Tongue (tissue), 2 donors: ENCODE data around the gene PDZD2. TPM values are rescaled to one million over a fixed set of nuclear protein-coding genes. Genes with fewer than 3 reads are reported as not detected.
A peak's percentile ranks its signal among the peaks of the same experiment; 100 is the strongest.
"Not testable (repeated sequence)": the region's sequence is repeated elsewhere in the genome, so short reads cannot be mapped to it uniquely, and the experiment has no call there.

ENCODE experiments used
- DNase-seq: peaks from one replicate; pipeline ENCODE4 v3.0.0-alpha.2; 2015
- total RNA-seq: library from RNA; depleted of rRNA; stranded (reverse); fragments of >200 nt; gene quantifications from one replicate; pipeline ENCODE4 v1.2.3, GENCODE V29; 2014

Gene PDZD2
- total RNA-seq, 1 donor from 2014 or later: 28.6 TPM

DNA sequence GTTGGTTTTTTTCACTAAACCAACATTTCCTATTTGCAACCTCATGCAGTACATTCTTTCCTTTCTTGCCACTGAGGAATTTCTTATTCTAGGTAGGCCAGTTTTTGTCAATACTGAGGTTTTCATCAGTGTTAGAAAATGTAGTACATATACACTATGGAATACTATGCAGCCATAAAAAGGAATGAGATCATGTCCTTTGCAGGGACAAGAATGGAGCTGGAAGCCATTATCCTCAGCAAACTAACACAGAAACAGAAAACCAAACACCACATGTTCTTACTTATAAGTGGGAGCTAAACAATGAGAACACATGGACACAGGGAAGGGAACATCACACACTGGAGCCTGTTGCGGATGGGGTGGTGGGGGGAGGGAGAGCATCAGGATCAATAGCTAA is 441.6 kb downstream of the PDZD2 start:
- DNase-seq: not testable (repeated sequence)

- DNase-seq: no peak
Measured at GRCh38 chr5:32082701-32083100, 443.8 kb downstream of the PDZD2 start.

DNA sequence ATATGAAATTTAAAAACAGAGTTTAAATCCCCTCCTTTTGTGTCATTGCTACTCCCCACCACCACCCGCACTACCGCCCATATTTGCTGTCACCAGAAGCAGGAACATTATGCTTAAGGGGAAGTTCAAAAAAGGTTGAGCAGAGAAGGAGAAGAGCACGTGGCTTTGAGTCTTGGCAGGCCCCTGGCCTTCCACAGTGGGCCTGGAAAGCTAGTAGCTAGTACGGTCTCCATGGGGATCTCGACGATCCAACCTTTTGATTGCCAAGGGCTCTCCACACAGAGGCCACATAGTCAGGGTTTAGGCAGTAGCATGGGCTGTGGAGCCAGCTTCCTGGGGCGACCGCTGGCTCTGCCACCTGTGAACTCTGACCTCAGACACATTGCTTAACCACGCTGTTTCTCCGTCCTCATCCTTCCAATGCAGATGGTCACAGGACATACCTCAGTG is 445.1 kb downstream of the PDZD2 start:
- DNase-seq: no peak

DNA sequence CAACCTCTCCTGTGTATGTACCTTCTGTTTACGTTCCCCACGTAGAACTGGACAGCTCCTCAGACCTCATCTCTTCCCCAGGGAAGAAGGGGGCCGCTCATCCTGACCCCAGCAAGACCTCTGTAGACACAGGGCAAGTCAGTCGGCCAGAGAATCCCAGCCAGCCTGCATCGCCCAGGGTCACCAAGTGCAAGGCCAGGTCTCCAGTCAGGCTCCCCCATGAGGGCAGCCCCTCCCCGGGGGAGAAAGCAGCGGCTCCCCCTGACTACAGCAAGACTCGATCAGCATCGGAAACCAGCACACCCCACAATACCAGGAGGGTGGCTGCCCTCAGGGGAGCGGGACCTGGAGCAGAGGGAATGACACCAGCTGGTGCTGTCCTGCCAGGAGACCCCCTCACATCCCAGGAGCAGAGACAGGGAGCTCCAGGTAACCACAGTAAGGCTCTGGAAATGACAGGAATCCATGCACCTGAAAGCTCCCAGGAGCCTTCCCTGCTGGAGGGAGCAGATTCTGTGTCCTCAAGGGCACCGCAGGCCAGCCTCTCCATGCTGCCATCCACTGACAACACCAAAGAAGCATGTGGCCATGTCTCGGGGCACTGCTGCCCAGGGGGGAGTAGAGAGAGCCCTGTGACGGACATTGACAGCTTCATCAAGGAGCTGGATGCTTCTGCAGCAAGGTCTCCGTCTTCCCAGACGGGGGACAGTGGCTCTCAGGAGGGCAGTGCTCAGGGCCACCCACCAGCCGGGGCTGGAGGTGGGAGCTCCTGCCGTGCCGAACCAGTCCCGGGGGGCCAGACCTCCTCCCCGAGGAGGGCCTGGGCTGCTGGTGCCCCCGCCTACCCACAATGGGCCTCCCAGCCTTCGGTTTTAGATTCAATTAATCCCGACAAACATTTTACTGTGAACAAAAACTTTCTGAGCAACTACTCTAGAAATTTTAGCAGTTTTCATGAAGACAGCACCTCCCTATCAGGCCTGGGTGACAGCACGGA is 448.5 kb downstream of the PDZD2 start:
- no peak for DNase-seq

DNA sequence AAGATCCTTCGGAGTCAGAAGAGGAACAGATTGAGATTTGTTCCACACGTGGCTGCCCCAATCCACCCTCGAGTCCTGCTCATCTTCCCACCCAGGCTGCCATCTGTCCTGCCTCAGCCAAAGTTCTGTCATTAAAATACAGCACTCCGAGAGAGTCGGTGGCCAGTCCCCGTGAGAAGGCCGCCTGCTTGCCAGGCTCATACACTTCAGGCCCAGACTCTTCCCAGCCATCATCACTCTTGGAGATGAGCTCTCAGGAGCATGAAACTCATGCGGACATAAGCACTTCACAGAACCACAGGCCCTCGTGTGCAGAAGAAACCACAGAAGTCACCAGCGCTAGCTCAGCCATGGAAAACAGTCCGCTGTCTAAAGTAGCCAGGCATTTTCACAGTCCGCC is 449.3 kb downstream of the PDZD2 start:
- DNase-seq: no peak

DNA sequence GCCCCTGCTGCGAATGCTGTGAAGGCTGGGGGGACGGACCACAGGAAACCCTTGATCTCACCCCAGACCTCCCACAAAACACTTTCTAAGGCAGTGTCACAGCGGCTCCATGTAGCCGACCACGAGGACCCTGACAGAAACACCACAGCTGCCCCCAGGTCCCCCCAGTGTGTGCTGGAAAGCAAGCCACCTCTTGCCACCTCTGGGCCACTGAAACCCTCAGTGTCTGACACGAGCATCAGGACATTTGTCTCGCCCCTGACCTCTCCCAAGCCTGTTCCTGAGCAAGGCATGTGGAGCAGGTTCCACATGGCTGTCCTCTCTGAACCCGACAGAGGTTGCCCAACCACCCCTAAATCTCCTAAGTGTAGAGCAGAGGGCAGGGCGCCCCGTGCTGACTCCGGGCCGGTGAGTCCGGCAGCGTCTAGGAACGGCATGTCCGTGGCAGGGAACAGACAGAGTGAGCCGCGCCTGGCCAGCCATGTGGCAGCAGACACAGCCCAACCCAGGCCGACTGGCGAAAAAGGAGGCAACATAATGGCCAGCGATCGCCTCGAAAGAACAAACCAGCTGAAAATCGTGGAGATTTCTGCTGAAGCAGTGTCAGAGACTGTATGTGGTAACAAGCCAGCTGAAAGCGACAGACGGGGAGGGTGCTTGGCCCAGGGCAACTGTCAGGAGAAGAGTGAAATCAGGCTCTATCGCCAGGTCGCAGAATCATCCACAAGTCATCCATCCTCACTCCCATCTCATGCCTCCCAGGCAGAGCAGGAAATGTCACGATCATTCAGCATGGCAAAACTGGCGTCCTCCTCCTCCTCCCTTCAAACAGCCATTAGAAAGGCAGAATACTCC is 450.4 kb downstream of the PDZD2 start:
- no peak for DNase-seq

GRCh38 chr5:32090026-32090754 is 451.3 kb downstream of the PDZD2 start:
- no peak for DNase-seq

DNA sequence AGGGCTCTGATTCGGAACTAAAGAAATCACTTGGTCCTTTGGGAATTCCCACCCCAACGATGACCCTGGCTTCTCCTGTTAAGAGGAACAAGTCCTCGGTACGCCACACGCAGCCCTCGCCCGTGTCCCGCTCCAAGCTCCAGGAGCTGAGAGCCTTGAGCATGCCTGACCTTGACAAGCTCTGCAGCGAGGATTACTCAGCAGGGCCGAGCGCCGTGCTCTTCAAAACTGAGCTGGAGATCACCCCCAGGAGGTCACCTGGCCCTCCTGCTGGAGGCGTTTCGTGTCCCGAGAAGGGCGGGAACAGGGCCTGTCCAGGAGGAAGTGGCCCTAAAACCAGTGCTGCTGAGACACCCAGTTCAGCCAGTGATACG is 451.8 kb downstream of the PDZD2 start:
- no peak for DNase-seq

- DNase-seq: peak; percentile 89
Measured at GRCh38 chr5:32092938-32093812, 454.2 kb downstream of the PDZD2 start.

- no peak for DNase-seq
Measured at GRCh38 chr5:32094691-32095090, 455.8 kb downstream of the PDZD2 start.

- DNase-seq: peak; percentile 21
Measured at GRCh38 chr5:32095261-32095671, 456.3 kb downstream of the PDZD2 start.

DNA sequence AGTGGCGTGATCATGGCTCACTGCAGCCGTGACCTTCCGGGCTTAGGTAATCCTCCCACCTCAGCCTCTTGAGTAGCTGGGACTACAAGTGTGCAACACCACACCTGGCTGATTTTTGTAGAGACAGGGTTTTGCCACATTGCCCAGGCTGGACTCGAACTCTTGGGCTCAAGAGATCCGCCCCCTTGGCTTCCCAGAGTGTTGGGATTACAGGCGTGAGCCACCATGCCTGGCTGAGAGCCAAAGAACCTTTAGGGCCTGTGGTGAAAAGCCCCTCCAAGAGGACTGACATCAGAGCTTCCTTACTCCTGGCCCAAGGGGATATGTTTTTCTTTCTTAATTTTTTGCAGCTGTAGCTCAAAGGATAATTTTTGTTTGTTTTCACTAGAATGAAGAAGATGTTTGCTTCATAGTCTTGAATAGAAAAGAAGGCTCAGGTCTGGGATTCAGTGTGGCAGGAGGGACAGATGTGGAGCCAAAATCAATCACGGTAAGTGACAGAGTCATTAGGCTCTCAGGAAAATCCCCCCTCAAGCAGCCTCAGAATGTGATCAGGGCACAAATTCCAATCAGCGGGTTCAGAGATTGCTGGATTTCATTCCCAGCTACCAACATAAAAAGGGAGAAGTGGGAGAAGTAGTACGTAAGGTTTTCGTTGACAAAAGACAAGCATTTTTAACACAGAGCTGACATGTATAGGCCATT is 458.1 kb downstream of the PDZD2 start:
- DNase-seq: peak; percentile 44

DNA sequence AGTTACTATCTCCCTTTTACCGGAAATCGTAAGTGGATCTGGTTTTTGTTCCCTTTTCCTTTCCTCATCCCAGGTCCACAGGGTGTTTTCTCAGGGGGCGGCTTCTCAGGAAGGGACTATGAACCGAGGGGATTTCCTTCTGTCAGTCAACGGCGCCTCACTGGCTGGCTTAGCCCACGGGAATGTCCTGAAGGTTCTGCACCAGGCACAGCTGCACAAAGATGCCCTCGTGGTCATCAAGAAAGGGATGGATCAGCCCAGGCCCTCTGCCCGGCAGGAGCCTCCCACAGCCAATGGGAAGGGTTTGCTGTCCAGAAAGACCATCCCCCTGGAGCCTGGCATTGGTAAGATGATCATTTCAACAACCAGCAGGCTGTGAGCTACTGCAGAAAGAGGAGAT is 459.4 kb downstream of the PDZD2 start:
- peak; percentile 56 for DNase-seq

DNA sequence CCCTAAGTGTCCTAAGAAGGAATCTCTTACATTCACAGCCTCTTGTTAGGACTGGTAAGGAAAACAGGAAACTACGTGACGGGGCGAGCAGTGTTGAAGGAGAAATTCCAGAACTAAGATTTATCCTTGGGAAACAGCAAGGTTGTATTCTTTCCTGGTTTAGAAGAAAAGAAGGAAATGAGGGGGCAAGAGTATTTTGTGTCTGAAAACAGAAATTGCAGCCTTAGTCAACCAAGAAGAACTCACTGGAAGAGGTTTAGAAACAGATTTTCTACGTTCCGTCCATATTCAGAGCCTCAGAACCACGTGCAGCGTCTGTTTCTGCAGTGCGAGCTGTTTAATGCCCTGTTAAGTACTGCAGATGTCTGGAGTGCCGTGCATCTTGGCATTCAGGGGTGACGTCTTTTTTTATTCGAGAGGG is 460.0 kb downstream of the PDZD2 start:
- no peak for DNase-seq

GRCh38 chr5:32099486-32100035 is 460.6 kb downstream of the PDZD2 start:
- DNase-seq: no peak

DNA sequence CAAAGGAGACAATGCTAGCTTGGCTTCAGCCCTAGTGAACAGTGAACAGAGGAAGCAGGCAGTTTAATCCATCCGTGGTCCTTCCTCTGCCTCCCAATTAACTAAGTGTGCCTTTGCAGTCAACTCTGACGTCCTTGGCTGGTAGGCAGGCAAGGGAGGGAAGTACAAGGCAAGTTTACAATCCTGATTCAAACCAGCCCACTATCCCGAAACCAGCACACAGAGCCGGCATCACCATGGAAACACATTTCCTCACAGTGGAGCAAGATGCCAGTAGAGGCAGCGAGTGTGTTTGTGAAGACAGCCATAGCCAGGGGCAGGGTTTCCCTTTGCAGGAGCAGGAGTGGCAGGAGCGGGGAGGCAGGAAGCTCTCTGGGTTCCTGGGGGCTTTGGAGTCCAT is 461.3 kb downstream of the PDZD2 start:
- peak; percentile 36 for DNase-seq

- no peak for DNase-seq
Measured at GRCh38 chr5:32100691-32101302, 461.9 kb downstream of the PDZD2 start.

GRCh38 chr5:32102254-32102986 is 463.5 kb downstream of the PDZD2 start:
- no peak for DNase-seq

DNA sequence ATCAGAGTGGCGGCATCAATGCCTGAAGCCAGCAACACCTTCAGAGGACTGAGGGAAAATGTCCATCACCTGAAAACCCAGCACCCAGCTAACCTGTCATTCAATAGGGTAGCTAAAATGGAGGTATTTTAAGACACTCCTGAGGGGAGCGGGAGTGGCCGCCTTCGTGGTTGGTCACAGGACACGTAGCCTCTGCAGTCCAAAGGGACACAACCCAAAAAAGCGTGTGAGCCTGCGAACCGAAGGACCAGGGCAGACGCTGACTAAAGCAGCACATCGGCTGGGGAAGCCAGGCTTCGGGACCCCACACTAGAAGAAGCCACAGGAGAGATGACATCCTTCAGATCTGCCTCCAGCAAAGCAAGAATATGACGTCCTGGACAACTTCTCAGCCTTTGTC is 464.6 kb downstream of the PDZD2 start:
- DNase-seq: no peak
